IMR-90 (cell line): ENCODE results near the gene CTSC. TPM values are rescaled to one million over a fixed set of nuclear protein-coding genes. Genes with fewer than 3 reads are reported as not detected.

Experiments
- ATAC-seq: fragments of 200-7000 bp; cut with Tn5 transposase; 2 replicates; pipeline ENCODE4 v1.9.1; 2020; ENCODE audit warnings: low read depth, mild to moderate bottlenecking, moderate library complexity
- BruUV-seq: library from RNA; stranded (reverse); fragments of 400-500 nt; replicated peaks from 2 replicates; lab custom pipeline; 2021; lab: Mats Ljungman, UMichigan
- CTCF ChIA-PET: fragments of 300-600 bp; formaldehyde crosslinking; extraction: SDS; loops from one replicate; lab custom pipeline; 2021; ENCODE audit warnings: antibody characterized with exemption; lab: Yijun Ruan, JAX
- POLR2A ChIA-PET: fragments of 300-600 bp; sonication (Branson Sonifier 250); formaldehyde crosslinking; loops from one replicate; lab custom pipeline; 2022; ENCODE audit warnings: antibody characterized with exemption; ENCODE audit not compliant: unreplicated experiment; lab: Charles Lee
- DNase-seq: peaks from one replicate; pipeline ENCODE4 v3.0.0; 2013
- H2AFZ ChIP-seq: replicated peaks from 2 replicates; pipeline ENCODE3; 2013; ENCODE audit warnings: low read length, mild to moderate bottlenecking; ENCODE audit not compliant: poor library complexity
- H2AK5ac ChIP-seq: 2 replicates; pipeline ENCODE4 v1.6.1; 2013; ENCODE audit warnings: low read depth, low read length, inconsistent platforms
- H2AK9ac ChIP-seq: replicated peaks from 2 replicates; pipeline ENCODE3; 2013; ENCODE audit warnings: mild to moderate bottlenecking, low read depth, low read length, moderate library complexity; ENCODE audit not compliant: poor library complexity
- H2BK120ac ChIP-seq: 2 replicates; pipeline ENCODE4 v1.6.1; 2013; ENCODE audit warnings: low read depth, low read length, inconsistent platforms
- H2BK15ac ChIP-seq: 3 replicates; pipeline ENCODE4 v1.6.1; 2013; ENCODE audit warnings: low read depth, low read length, inconsistent platforms
- H2BK20ac ChIP-seq: 2 replicates; pipeline ENCODE4 v1.6.1; 2013; ENCODE audit warnings: low read depth, mild to moderate bottlenecking, inconsistent platforms, low read length, moderate library complexity
- H2BK5ac ChIP-seq: 2 replicates; pipeline ENCODE4 v1.6.1; 2013; ENCODE audit warnings: mild to moderate bottlenecking, low read depth, low read length, inconsistent platforms; ENCODE audit not compliant: poor library complexity, severe bottlenecking
- H3K14ac ChIP-seq: replicated peaks from 2 replicates; pipeline ENCODE4 v1.6.1; 2013; ENCODE audit warnings: low read depth, low read length, inconsistent platforms
- H3K18ac ChIP-seq: 2 replicates; pipeline ENCODE4 v1.6.1; 2013; ENCODE audit warnings: low read depth, low read length, control low read depth
- H3K23ac ChIP-seq: 2 replicates; pipeline ENCODE4 v1.6.1; 2013; ENCODE audit warnings: low read depth, low read length, inconsistent platforms
- H3K27ac ChIP-seq: 2 replicates; pipeline ENCODE4 v1.5.1; 2013; ENCODE audit warnings: mild to moderate bottlenecking, control low read depth, low read length; ENCODE audit not compliant: insufficient read depth
- H3K27me3 ChIP-seq: 2 replicates; pipeline ENCODE4 v1.6.1; 2013; ENCODE audit warnings: low read length; ENCODE audit not compliant: control insufficient read depth, insufficient read depth
- H3K36me3 ChIP-seq: 2 replicates; pipeline ENCODE4 v1.6.1; 2013; ENCODE audit warnings: low read length, mixed read lengths; ENCODE audit not compliant: control insufficient read depth, insufficient read depth
- H3K4ac ChIP-seq: 2 replicates; pipeline ENCODE4 v1.6.1; 2013; ENCODE audit warnings: low read depth, low read length, inconsistent platforms
- H3K4me1 ChIP-seq: 2 replicates; pipeline ENCODE4 v1.6.1; 2013; ENCODE audit warnings: low read length, mixed read lengths; ENCODE audit not compliant: control insufficient read depth, insufficient read depth
- H3K4me2 ChIP-seq: 2 replicates; pipeline ENCODE4 v1.6.1; 2013; ENCODE audit warnings: low read depth, mild to moderate bottlenecking, control low read depth, low read length, moderate library complexity
- H3K4me3 ChIP-seq: 2 replicates; pipeline ENCODE4 v1.5.1; 2013; ENCODE audit warnings: low read depth, mild to moderate bottlenecking, control low read depth, low read length, moderate library complexity; ENCODE audit not compliant: insufficient read depth
- H3K56ac ChIP-seq: 2 replicates; pipeline ENCODE4 v1.6.1; 2013; ENCODE audit warnings: low read length, inconsistent platforms; ENCODE audit not compliant: insufficient read depth; ENCODE audit errors: extremely low read depth
- H3K79me1 ChIP-seq, 2 experiments: 2 replicates each; pipeline ENCODE4 v1.6.1; 2013; ENCODE audit warnings: low read length in 2 of 2, inconsistent platforms in 1 of 2, low read depth in 1 of 2
- H3K9ac ChIP-seq: 2 replicates; pipeline ENCODE4 v1.6.1; 2013; ENCODE audit warnings: low read depth, low read length, control low read depth
- H3K9me1 ChIP-seq: 2 replicates; pipeline ENCODE4 v1.6.1; 2013; ENCODE audit warnings: low read length, inconsistent platforms; ENCODE audit not compliant: insufficient read depth
- H3K9me3 ChIP-seq: 2 replicates; pipeline ENCODE4 v1.6.1; 2013; ENCODE audit warnings: low read length; ENCODE audit not compliant: control insufficient read depth, insufficient read depth
- H4K20me1 ChIP-seq: 2 replicates; pipeline ENCODE4 v1.6.1; 2013; ENCODE audit warnings: low read length, inconsistent platforms; ENCODE audit not compliant: insufficient read depth
- H4K5ac ChIP-seq: 2 replicates; pipeline ENCODE4 v1.6.1; 2013; ENCODE audit warnings: mild to moderate bottlenecking, low read depth, low read length, control low read depth
- H4K8ac ChIP-seq, 2 experiments: 2 replicates each; pipeline ENCODE4 v1.6.1; 2013; ENCODE audit warnings: low read depth in 2 of 2, low read length in 2 of 2, control low read depth in 1 of 2, inconsistent platforms in 1 of 2
- H4K91ac ChIP-seq: 2 replicates; pipeline ENCODE4 v1.6.1; 2013; ENCODE audit warnings: low read depth, low read length, inconsistent platforms; ENCODE audit not compliant: insufficient read depth
- CEBPB ChIP-seq: IDR thresholded peaks from 2 replicates; pipeline ENCODE4 v1.6.1; 2012; ENCODE audit warnings: low read depth, low read length, improper control_type of control experiment
- WGBS, 2 experiments: methylation state at CpG; one replicate each; pipeline versions ENCODE4 v1.1.5 to v1.1.7; 2013; ENCODE audit warnings: missing lambda C conversion rate in 2 of 2; ENCODE audit not compliant: insufficient read length in 1 of 2; ENCODE audit errors: extremely low coverage in 2 of 2; 5-methylcytosine and 5-hydroxymethylcytosine counted together
- dilution Hi-C: fragments of 300-500 bp; cut with HindIII; formaldehyde crosslinking; loops from one replicate; pipeline ENCODE4 v1.14.3; 2018; ENCODE audit warnings: low sequenced_read_pairs; ENCODE audit not compliant: unreplicated experiment
- in situ Hi-C: fragments of 300-500 bp; cut with MboI; formaldehyde crosslinking; loops from 3 replicates; pipeline ENCODE4 v1.14.3; 2019; ENCODE audit warnings: low sequenced_read_pairs, inconsistent platforms, mixed read lengths
- intact Hi-C: fragments of 100-400 bp; cut with micrococcal nuclease; formaldehyde crosslinking; loops from 2 replicates; pipeline ENCODE4 v1.10.0; 2022
- polyA plus RNA-seq, 3 experiments: library from polyadenylated mRNA; depleted of rRNA; stranded (reverse); fragments of >200 nt; gene quantifications; 2 replicates each; pipeline ENCODE4 v1.2.3, GENCODE V29; 2012; ENCODE audit warnings: low replicate concordance in 1 of 3
- total RNA-seq: library from RNA; depleted of rRNA; stranded (reverse); fragments of >200 nt; gene quantifications from 2 replicates; pipeline ENCODE4 v1.2.3, GENCODE V29; 2012

The CTSC gene
- total and polyA plus RNA-seq, 2 of the 4 experiments (the other 2 are of a cell fraction): 208 to 299 TPM

DNA sequence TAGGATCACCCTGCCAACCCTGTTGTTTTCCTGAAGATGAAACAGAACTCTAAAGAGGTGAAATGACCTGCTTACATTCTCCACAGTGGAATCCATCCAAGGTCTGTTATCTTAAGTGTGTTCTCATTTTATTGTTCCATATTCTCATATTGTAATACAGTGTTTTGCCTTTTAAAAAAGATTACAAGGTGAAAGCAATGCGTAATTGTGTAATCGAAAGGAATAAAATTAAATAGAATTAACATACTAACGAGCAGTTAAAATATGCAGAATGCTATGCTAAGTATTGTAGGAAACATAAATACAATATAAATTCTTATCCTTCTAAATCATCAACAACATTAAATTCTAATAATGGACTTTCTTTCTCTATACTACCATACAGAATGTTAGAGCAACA lies 41.6 kb upstream of the CTSC start:
- CTCF ChIA-PET: no interaction called here
- H2BK5ac ChIP-seq: no peak overlapping the region
- H3K14ac ChIP-seq: no peak overlapping the region
- H3K9me3 ChIP-seq: no peaks in the 10 kb centered on the region
- no peak overlapping the region for H2AK9ac ChIP-seq
- no peaks in the 10 kb centered on the region for H3K79me1 ChIP-seq
- no peak overlapping the region for H3K18ac ChIP-seq
- H3K4me2 ChIP-seq: no peak overlapping the region
- H4K20me1 ChIP-seq: no peaks in the 10 kb centered on the region
- no peak overlapping the region for H2BK120ac ChIP-seq
- H2BK15ac ChIP-seq: no peak overlapping the region; the same call in 2 of the 3 replicates
- ATAC-seq: no peak
- intact Hi-C loops (no loop called here), in situ Hi-C loops (no loop called here), dilution Hi-C loops (no loop called here)
- H4K91ac ChIP-seq: no peak overlapping the region
- H3K23ac ChIP-seq: no peak overlapping the region
- no peak overlapping the region for H2AK5ac ChIP-seq
- no peaks in the 10 kb centered on the region for H3K9me1 ChIP-seq
- H3K4ac ChIP-seq: no peak overlapping the region
- no TSS peak for BruUV-seq
- H2BK20ac ChIP-seq: no peak overlapping the region
- no peak overlapping the region for H3K56ac ChIP-seq
- no peak for DNase-seq
- H3K27me3 ChIP-seq: no peaks in the 10 kb centered on the region
- no peak overlapping the region for H4K8ac ChIP-seq
- no peak overlapping the region for H3K9ac ChIP-seq
- POLR2A ChIA-PET: interaction anchor here (0.6 kb wide), 1 partner anchor 48 kb away, joined by 8 read pairs; no protein-coding TSS in a partner anchor
- no CpG with 5 or more reads among the region's 3 CpGs for WGBS, 2 experiments
- no peak for TF ChIP-seq CEBPB
- H3K27ac ChIP-seq: no peak overlapping the region
- H2AFZ ChIP-seq: no peak overlapping the region
- no peak overlapping the region for H3K4me3 ChIP-seq
- peaks cover 5% of the 10 kb centered on the region; the same call in 1 of the 2 replicates for H3K4me1 ChIP-seq
- H4K5ac ChIP-seq: no peak overlapping the region
- no peaks in the 10 kb centered on the region for H3K36me3 ChIP-seq
